WTC11 (cell line): ENCODE measurements around the gene H2AZ2. TPM values are rescaled to one million over a fixed set of nuclear protein-coding genes. Genes with fewer than 3 reads are reported as not detected.

Experiments used
- ATAC-seq: fragments of 200-7000 bp; cut with Tn5 transposase; 2 replicates; pipeline ENCODE4 v1.10.0; 2021; ENCODE audit warnings: mild to moderate bottlenecking, moderate library complexity
- CTCF ChIA-PET: fragments of 300-600 bp; sonication (Branson Sonifier 250); formaldehyde crosslinking; loops from one replicate; lab custom pipeline; 2021; ENCODE audit warnings: antibody characterized with exemption; lab: Charles Lee
- POLR2A ChIA-PET: fragments of 350-600 bp; sonication (Branson Sonifier 250); formaldehyde crosslinking; loops from one replicate; lab custom pipeline; 2021; ENCODE audit warnings: antibody characterized with exemption; lab: Charles Lee
- DNase-seq: peaks from one replicate; pipeline ENCODE4 v3.0.0; 2021; ENCODE audit warnings: low spot score
- H3K27ac Mint-ChIP-seq: 2 replicates; pipeline ENCODE4 v1.8.0; 2021; ENCODE audit warnings: mixed read lengths
- H3K27me3 Mint-ChIP-seq: 2 replicates; pipeline ENCODE4 v1.8.0; 2021; ENCODE audit warnings: low read depth, mild to moderate bottlenecking, moderate library complexity, mixed read lengths
- H3K36me3 Mint-ChIP-seq: 2 replicates; pipeline ENCODE4 v1.8.0; 2021; ENCODE audit warnings: mixed read lengths
- H3K4me1 Mint-ChIP-seq: 2 replicates; pipeline ENCODE4 v1.8.0; 2022; ENCODE audit warnings: mixed read lengths
- H3K4me3 Mint-ChIP-seq: 2 replicates; pipeline ENCODE4 v1.8.0; 2021; ENCODE audit warnings: mild to moderate bottlenecking, moderate library complexity, mixed read lengths
- H3K9me3 Mint-ChIP-seq: 2 replicates; pipeline ENCODE4 v1.8.0; 2021; ENCODE audit warnings: mixed read lengths
- AFF4 ChIP-seq: sonication (generic); formaldehyde crosslinking; IDR thresholded peaks from 2 replicates; pipeline ENCODE4 v1.8.1; 2023; ENCODE audit warnings: mild to moderate bottlenecking, missing genetic modification reagents, borderline replicate concordance
- ATF1 ChIP-seq: sonication (generic); formaldehyde crosslinking; IDR thresholded peaks from 2 replicates; pipeline ENCODE4 v1.8.1; 2023; ENCODE audit warnings: mild to moderate bottlenecking, moderate library complexity, missing genetic modification reagents
- CBFB ChIP-seq: sonication (generic); formaldehyde crosslinking; IDR thresholded peaks from 2 replicates; pipeline ENCODE4 v1.8.1; 2022; ENCODE audit warnings: mild to moderate bottlenecking, low read depth, missing genetic modification reagents
- CREB1 ChIP-seq: sonication (generic); formaldehyde crosslinking; IDR thresholded peaks from 2 replicates; pipeline ENCODE4 v1.8.0; 2023; ENCODE audit warnings: mild to moderate bottlenecking, missing genetic modification reagents
- CREM ChIP-seq: sonication (generic); formaldehyde crosslinking; IDR thresholded peaks from 2 replicates; pipeline ENCODE4 v1.8.1; 2022; ENCODE audit warnings: mild to moderate bottlenecking, missing genetic modification reagents, moderate library complexity
- E2F1 ChIP-seq: sonication (generic); formaldehyde crosslinking; IDR thresholded peaks from 2 replicates; pipeline ENCODE4 v1.8.0; 2022; ENCODE audit warnings: mild to moderate bottlenecking, missing genetic modification reagents
- ESRRA ChIP-seq: sonication (generic); formaldehyde crosslinking; IDR thresholded peaks from 2 replicates; pipeline ENCODE4 v1.8.1; 2022; ENCODE audit warnings: mild to moderate bottlenecking, missing genetic modification reagents, borderline replicate concordance
- GABPB1 ChIP-seq: sonication (generic); formaldehyde crosslinking; IDR thresholded peaks from 2 replicates; pipeline ENCODE4 v1.8.1; 2023; ENCODE audit warnings: mild to moderate bottlenecking, missing genetic modification reagents
- JUN ChIP-seq: sonication (generic); formaldehyde crosslinking; IDR thresholded peaks from 2 replicates; pipeline ENCODE4 v1.8.0; 2023; ENCODE audit warnings: mild to moderate bottlenecking, missing genetic modification reagents
- KAT7 ChIP-seq: sonication (generic); formaldehyde crosslinking; IDR thresholded peaks from 2 replicates; pipeline ENCODE4 v1.8.1; 2023; ENCODE audit warnings: missing genetic modification reagents, mild to moderate bottlenecking, borderline replicate concordance
- NFE2L1 ChIP-seq: sonication (generic); formaldehyde crosslinking; IDR thresholded peaks from 2 replicates; pipeline ENCODE4 v1.8.1; 2023; ENCODE audit warnings: missing genetic modification reagents
- NR3C1 ChIP-seq: sonication (generic); formaldehyde crosslinking; conservative IDR thresholded peaks from 2 replicates; pipeline ENCODE4 v1.8.1; 2023; ENCODE audit warnings: low read depth, mild to moderate bottlenecking, missing genetic modification reagents
- RELA ChIP-seq: sonication (generic); formaldehyde crosslinking; IDR thresholded peaks from 2 replicates; pipeline ENCODE4 v1.8.1; 2022; ENCODE audit warnings: missing genetic modification reagents, mild to moderate bottlenecking, borderline replicate concordance
- SOX15 ChIP-seq: fragments of 250-450 bp; sonication (Bioruptor Pico); IDR thresholded peaks from 2 replicates; pipeline ENCODE4 v1.9.0; 2021; ENCODE audit warnings: mild to moderate bottlenecking
- TP53 ChIP-seq: sonication (generic); formaldehyde crosslinking; IDR thresholded peaks from 2 replicates; pipeline ENCODE4 v1.8.1; 2023; ENCODE audit warnings: mild to moderate bottlenecking, missing genetic modification reagents
- ZNF219 ChIP-seq: sonication (generic); formaldehyde crosslinking; IDR thresholded peaks from 2 replicates; pipeline ENCODE4 v1.8.0; 2023; ENCODE audit warnings: missing genetic modification reagents, mild to moderate bottlenecking, borderline replicate concordance
- ZNF281 ChIP-seq: sonication (generic); formaldehyde crosslinking; IDR thresholded peaks from 2 replicates; pipeline ENCODE4 v1.8.0; 2023; ENCODE audit warnings: mild to moderate bottlenecking, missing genetic modification reagents
- ZNF396 ChIP-seq: fragments of 250-450 bp; sonication (Bioruptor Pico); IDR thresholded peaks from 2 replicates; pipeline ENCODE4 v1.8.0; 2021; ENCODE audit warnings: mild to moderate bottlenecking, moderate library complexity, borderline replicate concordance
- ZNF416 ChIP-seq: fragments of 250-450 bp; sonication (Bioruptor Pico); IDR thresholded peaks from 2 replicates; pipeline ENCODE4 v1.9.0; 2021; ENCODE audit warnings: mild to moderate bottlenecking, inconsistent platforms
- total RNA-seq: library from RNA; stranded (reverse); gene quantifications from 3 replicates; pipeline ENCODE4 v1.2.3, GENCODE V29; 2021
- TF ChIP-seq, protein P1 (sequence below): sonication (generic); formaldehyde crosslinking; IDR thresholded peaks from 2 replicates; pipeline ENCODE4 v1.8.1; 2023; ENCODE audit warnings: mild to moderate bottlenecking, missing genetic modification reagents, moderate library complexity
- TF ChIP-seq, protein P2 (sequence below): sonication (generic); formaldehyde crosslinking; IDR thresholded peaks from 2 replicates; pipeline ENCODE4 v1.8.0; 2023; ENCODE audit warnings: missing genetic modification reagents
- TF ChIP-seq, protein P3 (sequence below): sonication (generic); formaldehyde crosslinking; IDR thresholded peaks from 2 replicates; pipeline ENCODE4 v1.8.1; 2022; ENCODE audit warnings: missing genetic modification reagents, borderline replicate concordance

H2AZ2 gene
- total RNA-seq, 1 experiment from 2014 or later: 178 TPM

- TF ChIP-seq, protein P1, sequence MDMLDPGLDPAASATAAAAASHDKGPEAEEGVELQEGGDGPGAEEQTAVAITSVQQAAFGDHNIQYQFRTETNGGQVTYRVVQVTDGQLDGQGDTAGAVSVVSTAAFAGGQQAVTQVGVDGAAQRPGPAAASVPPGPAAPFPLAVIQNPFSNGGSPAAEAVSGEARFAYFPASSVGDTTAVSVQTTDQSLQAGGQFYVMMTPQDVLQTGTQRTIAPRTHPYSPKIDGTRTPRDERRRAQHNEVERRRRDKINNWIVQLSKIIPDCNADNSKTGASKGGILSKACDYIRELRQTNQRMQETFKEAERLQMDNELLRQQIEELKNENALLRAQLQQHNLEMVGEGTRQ: peak; percentile 76
- TF ChIP-seq NR3C1 (CRISPR knock-in tag): no peak
- no peak; the same call in 1 of the 2 replicates for TF ChIP-seq NFE2L1 (CRISPR knock-in tag)
- TF ChIP-seq AFF4: no peak
Measured at GRCh38 chr7:44847920-44848634, at the start of gene H2AZ2 (continued).

DNA sequence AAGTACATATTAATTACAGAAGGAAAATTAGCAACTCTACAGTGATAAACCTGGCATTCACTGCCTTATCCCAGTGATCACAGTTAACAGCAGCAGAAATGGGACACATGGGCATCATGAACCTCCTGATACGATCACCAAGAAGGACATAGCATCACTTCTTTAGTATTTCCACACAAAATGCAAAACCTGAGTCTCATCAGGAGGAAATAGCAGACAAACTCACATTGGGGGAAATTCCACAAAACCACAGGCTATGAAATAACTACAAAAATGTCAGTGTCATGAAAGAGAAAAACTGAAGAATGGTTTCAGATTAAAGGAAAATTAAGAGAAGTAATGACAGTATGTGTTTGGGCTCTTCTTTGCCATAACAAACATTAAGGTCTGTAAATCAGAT lies 49.4 kb upstream of the H2AZ2 start:
- ATAC-seq: no peak
- no peak for TF ChIP-seq ZNF281
- TF ChIP-seq, protein P2, sequence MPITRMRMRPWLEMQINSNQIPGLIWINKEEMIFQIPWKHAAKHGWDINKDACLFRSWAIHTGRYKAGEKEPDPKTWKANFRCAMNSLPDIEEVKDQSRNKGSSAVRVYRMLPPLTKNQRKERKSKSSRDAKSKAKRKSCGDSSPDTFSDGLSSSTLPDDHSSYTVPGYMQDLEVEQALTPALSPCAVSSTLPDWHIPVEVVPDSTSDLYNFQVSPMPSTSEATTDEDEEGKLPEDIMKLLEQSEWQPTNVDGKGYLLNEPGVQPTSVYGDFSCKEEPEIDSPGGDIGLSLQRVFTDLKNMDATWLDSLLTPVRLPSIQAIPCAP (CRISPR knock-in tag): no peak
- no peak for TF ChIP-seq JUN (CRISPR knock-in tag)
- TF ChIP-seq GABPB1: no peak
- TF ChIP-seq CREB1 (CRISPR knock-in tag): no peak
- TF ChIP-seq ZNF416 (CRISPR knock-in tag): no peak
- no peak for TF ChIP-seq ZNF396 (CRISPR knock-in tag)
- no peak for TF ChIP-seq SOX15 (CRISPR knock-in tag)
- TF ChIP-seq ZNF219 (CRISPR knock-in tag): no peak
- no peak overlapping the region for H3K27ac Mint-ChIP-seq
- peaks cover 8% of the 10 kb centered on the region for H3K9me3 Mint-ChIP-seq
- DNase-seq: no peak
- ChIA-PET CTCF (no interaction called here), POLR2A (interaction anchor here (1.7 kb wide), 1 partner anchor 49 kb away, joined by 3 read pairs; the partner anchor contains the start of gene H2AZ2)
- no peaks in the 10 kb centered on the region for H3K4me1 Mint-ChIP-seq
- H3K27me3 Mint-ChIP-seq: 0 out of 2 replicates have a peak, but pooled peaks cover 3% of the 10 kb centered on the region
- H3K4me3 Mint-ChIP-seq: no peak overlapping the region
- no peaks in the 10 kb centered on the region for H3K36me3 Mint-ChIP-seq

DNA sequence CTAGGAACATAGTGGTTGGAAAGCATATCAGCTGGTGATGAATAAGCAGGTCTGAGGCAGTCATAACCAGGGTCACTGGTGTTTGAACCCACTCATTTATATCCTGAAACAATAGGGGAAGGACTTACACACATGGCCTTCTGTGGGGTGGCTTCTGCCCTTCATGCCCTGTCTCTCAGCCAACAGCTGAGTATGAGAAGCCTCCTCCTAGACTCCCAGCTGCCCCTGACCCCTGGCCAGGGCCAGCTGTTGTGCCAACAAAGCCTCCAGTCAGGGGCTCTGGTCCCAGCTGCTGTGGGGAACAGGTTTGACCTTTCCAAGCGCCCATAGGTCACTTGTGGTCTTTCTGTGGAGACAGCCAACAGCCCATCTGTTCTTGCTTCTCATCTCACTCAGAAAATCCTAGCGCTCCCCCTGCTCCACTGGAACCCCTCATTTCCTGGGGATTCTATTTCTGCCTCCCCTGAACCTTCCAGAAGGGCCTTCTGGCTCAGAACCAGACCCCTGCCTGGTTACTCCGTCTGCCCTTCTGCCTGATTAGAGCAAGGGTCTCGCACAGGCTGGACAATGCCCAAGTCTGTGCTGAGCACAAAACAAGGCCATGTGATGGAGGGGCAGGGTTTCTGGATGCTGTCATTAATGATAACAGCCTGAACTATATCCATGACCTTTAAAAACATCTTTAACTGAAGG lies 47.1 kb upstream of the H2AZ2 start:
- Mint-ChIP-seq H3K4me3 (no peak overlapping the region), H3K27ac (no peak overlapping the region), H3K27me3 (peaks cover 3% of the 10 kb centered on the region), H3K36me3 (no peaks in the 10 kb centered on the region), H3K4me1 (no peaks in the 10 kb centered on the region), H3K9me3 (peaks cover 8% of the 10 kb centered on the region)
- ATAC-seq (no peak), DNase-seq (no peak)
- POLR2A ChIA-PET: no interaction called here
- CTCF ChIA-PET: interaction anchor here (1.8 kb wide), 1 partner anchor 38 kb away, joined by 6 read pairs; no protein-coding TSS in a partner anchor
- TF ChIP-seq TP53 (CRISPR knock-in tag): no peak
- TF ChIP-seq, protein P3, sequence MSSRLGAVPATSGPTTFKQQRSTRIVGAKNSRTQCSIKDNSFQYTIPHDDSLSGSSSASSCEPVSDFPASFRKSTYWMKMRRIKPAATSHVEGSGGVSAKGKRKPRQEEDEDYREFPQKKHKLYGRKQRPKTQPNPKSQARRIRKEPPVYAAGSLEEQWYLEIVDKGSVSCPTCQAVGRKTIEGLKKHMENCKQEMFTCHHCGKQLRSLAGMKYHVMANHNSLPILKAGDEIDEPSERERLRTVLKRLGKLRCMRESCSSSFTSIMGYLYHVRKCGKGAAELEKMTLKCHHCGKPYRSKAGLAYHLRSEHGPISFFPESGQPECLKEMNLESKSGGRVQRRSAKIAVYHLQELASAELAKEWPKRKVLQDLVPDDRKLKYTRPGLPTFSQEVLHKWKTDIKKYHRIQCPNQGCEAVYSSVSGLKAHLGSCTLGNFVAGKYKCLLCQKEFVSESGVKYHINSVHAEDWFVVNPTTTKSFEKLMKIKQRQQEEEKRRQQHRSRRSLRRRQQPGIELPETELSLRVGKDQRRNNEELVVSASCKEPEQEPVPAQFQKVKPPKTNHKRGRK (CRISPR knock-in tag): no peak
- no peak for TF ChIP-seq CREM (CRISPR knock-in tag)
- TF ChIP-seq E2F1 (CRISPR knock-in tag): no peak
- no peak for TF ChIP-seq ESRRA
- TF ChIP-seq ATF1 (CRISPR knock-in tag): no peak
- TF ChIP-seq RELA (CRISPR knock-in tag): no peak
- TF ChIP-seq CBFB: no peak
- TF ChIP-seq KAT7 (CRISPR knock-in tag): no peak
